SIG-M5 (cell line): ENCODE data around the gene RHOT2.
A peak's percentile ranks its signal among the peaks of the same experiment; 100 is the strongest.

ENCODE experiments used
- DNase-seq: peaks from one replicate; lab custom pipeline; 2025; lab: John Stamatoyannopoulos, UW

Gene RHOT2

DNA sequence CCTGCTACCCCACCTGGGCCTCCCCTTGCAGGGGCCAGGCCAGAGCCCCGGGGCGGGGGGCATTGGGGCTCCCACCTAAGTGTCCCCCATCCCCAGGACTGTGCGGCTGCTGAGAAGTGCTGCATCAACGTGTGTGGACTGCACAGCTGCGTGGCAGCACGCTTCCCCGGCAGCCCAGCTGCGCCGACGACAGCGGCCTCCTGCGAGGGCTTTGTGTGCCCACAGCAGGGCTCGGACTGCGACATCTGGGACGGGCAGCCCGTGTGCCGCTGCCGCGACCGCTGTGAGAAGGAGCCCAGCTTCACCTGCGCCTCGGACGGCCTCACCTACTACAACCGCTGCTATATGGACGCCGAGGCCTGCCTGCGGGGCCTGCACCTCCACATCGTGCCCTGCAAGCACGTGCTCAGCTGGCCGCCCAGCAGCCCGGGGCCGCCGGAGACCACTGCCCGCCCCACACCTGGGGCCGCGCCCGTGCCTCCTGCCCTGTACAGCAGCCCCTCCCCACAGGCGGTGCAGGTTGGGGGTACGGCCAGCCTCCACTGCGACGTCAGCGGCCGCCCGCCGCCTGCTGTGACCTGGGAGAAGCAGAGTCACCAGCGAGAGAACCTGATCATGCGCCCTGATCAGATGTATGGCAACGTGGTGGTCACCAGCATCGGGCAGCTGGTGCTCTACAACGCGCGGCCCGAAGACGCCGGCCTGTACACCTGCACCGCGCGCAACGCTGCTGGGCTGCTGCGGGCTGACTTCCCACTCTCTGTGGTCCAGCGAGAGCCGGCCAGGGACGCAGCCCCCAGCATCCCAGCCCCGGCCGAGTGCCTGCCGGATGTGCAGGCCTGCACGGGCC lies 35.2 kb upstream of the RHOT2 start:
- no peak for DNase-seq

- DNase-seq = no peak
These were observed 34.4 kb upstream of the RHOT2 start for GRCh38 chr16:633336-634050.

DNA sequence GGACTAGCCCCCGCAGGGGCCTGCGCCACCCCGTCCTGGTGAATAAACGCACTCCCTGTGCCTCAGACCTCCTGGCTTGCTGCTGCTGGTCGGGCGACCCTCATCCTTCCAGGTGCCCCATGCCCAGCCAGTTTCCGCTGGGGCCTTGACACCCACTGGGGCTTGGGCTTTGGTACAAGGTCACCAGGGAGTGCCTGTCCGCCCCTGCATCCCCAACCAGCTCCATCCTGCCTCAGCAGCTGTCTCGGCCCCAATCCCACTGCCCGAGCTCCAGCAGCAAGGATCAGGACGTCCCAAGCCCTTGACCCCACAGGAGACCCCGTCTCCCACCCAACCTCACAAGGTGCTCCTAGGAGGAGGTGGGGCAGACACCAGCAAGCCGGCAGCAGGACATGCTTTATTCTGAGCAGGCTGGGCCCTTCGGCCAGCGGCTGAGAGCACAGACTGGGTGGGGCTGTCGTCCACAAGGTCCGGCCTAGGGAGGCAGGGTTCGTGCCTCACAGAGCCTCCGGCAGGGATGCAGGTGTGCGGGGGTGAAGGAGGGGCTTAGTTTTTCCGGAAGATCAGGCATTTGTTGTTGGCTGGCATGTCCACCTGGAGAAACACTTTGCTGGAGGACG lies 33.8 kb upstream of the RHOT2 start:
- DNase-seq = no peak

- DNase-seq = no peak
These were observed 32.9 kb upstream of the RHOT2 start for GRCh38 chr16:634996-635395.

DNA sequence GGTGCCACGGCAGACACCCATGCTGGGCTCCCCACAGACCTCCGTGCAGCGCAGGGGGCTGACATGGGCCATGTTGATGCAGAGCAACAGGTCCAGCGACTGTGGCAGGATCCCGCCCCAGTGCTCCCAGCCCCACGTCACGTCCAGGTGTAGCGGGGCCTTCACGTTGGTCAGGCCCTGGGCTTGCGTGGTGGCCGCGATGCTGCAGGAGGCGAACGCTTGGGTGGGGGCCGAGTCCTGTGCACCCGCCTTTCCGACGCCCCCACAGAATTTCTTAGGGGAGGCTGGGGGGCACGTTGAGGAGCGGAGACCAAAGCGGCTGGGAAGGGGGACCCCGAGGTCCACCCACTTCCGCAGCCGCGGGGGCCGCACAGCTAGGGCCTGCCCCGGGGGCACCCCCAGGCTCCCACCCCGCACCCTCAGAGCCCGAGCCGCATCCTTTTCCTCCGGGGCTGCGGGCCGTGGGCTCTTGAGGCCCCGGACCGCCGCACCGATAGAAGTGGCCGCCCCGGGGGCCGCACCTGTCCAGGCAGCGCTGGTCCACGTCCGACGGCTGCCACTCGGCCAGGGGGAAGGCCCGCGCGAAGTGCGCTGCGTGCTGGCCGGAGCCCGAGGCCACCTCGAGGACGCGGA lies 32.2 kb upstream of the RHOT2 start:
- no peak for DNase-seq

DNA sequence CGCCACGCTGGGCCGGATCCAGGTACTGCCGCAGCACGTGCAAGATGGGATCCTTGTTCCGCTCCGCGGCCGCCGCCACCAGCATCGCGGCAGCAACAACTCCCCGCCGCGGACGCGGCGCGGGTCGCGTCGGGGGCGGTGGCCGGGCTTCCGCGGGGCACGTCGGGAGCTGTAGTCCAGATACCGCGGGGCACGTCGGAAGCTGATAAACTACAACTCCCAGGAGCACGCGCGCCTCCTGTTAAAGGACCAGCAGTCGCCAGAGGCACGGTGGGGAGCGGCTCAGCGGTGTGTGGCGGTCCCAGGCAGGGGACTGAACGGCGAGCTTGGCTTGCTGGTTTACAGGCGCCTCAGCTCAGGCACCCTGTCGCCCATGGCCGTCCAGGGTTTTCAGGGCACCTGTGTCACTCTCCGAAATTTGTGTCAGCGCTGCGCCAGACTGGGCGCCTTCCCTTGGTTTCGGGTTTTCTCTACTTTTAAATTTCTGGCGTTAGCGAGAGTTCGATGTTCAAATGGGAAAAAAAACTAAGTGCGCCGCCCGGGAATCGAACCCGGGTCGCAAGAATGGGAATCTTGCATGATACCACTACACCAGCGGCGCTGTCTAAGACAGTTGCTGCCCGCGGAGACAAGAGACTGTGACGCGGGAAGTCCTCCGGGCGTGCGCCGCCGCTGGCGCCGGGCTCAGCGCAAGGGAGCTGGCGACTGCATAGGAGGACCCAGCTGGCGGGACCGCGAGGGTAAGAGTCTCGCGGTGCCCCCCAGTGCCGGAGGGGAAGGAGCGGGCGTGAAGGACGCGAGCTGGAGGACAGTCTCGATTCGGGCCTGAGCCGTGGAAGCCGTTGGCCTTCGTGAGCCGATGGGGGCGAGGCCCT lies 31.5 kb upstream of the RHOT2 start, which contains the start of gene METTL26:
Gene METTL26 (minus strand): TSS at position 100 of the 875 bp plus-strand sequence. CDS start 15 bp downstream, at position 85.
- peak; percentile 26 for DNase-seq

GRCh38 chr16:637081-638018 lies 30.6 kb upstream of the RHOT2 start:
- no peak for DNase-seq

DNA sequence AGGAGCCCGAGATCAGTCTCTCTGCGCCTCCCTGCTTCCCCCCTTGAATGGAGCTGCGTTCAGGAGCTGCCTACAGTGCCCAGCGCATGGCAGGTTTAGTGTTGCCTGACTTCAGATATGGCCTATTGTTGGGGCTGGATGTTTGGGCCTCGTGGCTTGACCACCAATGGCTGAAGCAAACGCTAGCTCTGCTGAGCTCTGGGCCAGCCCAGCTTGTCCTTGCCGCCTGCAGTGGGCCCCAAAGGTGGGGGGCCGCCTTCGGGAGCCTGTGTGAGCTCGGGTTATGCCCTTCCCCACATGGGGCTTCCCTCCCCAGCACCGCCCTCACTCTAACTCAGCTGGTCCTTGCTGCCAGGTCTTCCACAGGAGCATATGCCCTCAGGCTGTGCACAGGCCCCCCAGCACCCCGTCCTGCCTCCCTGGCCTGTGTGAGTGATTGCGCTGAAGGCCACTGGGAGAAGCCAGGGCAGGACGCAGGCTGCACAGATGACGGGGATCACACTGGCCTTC lies 29.8 kb upstream of the RHOT2 start:
- DNase-seq = no peak

DNA sequence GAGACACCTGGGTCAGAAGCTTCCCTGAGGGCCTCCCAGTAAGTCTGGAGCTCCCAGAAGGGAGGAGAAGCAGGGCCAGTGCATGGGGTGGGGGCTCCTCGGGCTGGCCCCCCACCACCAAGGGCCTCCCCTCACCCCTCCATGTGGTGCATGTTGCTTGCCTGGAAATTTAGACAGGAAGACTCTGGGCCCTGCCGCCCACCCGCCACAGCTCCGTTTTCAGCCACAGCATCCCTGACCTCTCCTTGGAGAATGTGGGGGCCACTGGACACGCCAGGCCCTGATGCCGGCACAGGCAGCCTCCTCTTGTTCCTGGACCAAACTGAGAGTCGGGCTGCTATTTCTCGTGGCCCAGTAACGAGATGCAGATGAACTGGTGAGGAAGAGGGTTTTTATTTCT lies 29.1 kb upstream of the RHOT2 start:
- no peak for DNase-seq

DNA sequence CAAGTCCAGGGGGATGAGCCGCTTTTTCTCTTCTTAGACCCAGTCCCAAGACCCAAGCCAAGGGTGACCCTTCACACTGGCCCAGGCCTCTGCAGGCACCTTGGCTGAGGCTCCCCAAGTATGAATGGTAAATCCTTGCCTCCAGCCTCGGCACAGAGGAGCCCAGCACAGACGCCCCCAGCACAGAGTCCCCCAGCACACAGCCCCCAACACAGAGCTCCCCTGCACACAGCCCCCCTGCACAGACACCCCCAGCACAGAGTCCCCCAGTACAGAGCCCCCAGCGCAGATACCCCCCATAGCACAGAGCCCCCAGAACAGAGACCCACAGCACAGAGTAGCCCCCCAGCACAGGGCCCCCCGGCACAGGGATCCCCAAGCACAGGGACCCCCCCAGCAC lies 27.3 kb upstream of the RHOT2 start:
- DNase-seq = no peak

DNA sequence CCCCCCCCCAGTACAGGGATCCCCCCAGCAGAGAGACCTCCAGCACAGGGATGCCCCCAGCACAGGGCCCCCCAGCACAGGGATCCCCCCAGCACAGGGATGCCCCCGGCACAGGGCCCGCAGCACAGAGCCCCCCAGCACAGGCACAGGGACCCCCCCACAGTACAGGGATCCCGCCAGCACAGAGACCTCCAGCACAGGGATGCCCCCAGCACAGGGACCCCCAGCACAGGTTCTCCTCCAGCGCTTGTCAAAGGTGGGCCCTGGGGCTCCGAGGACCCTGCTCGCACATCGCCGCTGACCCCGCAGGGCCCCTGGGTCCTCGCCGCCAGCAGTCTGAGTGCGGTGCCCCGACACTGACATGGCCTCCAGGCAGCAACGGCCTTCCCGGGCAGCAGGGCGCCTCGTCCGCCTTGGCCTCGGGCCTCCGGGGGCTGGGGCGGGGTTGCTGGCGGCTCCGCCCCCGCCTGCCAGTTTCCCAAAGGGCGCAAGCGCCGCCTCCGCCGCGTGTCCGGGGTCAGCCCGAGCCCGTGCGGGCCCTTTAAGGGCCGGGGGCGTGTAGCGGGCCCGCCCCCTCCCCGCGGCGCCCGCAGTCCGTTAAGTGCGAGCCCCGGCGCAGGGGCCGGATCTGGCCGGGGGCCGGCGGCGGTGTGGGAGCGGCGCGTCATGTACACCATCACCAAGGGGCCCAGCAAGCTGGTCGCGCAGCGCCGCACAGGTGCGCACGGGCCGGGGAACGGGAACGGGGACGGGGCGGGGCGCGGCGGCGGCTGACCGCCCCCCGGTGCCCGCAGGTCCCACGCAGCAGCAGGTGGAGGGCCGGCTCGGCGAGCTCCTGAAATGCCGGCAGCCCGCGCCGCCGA lies 26.4 kb upstream of the RHOT2 start, which contains the start of gene MCRIP2:
Gene MCRIP2 (plus strand): TSS at position 503 of the 863 bp plus-strand sequence. CDS start 164 bp downstream, at position 667.
- DNase-seq = peak; percentile 7

- no peak for DNase-seq
These were observed 25.5 kb upstream of the RHOT2 start for GRCh38 chr16:642189-643049.

DNA sequence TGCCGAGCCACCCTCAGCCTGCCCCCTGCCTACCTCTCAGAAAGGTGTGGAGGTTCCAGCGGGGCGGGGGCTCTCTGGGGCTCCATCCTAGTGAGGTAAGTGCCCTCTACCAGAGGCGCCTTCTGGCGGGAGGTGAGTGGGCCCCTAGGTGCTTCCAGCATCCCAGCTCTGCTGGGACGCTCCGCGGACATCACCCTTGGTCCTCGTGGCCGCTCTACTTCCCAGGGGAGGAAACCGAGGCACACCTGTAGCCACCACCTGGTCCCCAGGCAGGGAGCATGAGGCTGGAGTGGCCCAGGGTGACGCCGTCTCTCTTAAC lies 24.9 kb upstream of the RHOT2 start:
- DNase-seq = no peak

DNA sequence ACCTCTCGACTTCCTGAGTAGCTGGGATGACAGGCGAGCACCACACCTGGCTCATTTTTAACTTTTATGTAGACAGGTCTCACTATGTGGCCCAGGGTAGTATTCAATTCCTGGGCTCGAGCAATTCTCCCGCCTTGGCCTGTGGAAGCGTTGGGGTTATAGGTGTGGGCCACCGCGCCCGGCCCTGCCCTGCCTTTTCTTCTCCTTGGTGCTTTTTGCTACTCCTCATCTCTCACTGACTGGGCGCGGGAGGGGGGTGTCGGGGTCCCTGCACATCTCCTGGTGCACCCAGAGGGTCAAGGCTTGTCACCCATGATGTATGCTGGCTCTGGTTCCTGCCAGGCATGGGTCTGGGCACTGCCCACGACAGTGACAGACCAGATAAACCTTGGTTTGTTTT lies 23.4 kb upstream of the RHOT2 start:
- no peak for DNase-seq

DNA sequence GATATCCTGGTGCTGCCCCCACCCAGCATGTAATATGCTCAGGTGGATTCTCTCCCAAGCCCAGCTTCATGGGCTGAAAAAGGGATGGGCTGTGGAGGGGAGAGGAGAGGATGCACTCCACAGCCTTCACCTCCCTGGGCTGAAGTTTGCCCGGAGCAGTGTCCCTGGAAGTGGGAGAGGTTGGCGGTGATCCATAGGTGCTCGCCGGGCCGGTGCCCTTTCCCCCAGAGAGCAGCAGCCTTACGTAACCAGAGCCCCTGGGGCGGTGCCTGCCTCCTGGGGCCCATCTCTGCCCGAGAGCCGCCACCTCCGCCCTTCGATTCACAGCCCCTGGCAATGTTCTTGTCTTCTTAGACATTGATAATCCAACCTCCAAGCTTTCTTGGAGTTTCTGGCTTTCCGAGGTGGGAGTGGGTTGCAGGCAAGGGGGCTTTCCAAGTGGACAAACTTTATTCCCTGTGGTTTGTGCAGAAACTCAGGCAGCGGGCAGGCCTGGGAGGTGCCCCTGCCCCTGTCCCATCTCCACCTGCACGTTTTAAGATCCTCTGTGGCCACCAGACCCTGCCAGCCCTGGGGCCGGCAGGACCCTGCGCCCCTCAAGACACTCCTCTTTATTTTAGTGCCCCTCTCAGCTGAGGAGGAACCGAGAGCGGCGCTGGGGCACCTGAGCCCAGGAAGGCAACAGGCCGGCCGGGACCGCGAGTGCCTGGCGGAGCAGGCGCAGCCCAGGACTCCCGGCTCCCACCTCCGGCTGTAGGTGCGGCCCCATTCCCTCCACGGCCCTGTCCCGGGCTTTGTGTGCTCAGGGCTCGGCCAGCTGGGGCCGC lies 21.9 kb upstream of the RHOT2 start:
- no peak for DNase-seq

- DNase-seq = no peak
These were observed 21.2 kb upstream of the RHOT2 start for GRCh38 chr16:646679-647172.
